Measurements from ENCODE around the gene ASB11.

ASB11 gene

DNA sequence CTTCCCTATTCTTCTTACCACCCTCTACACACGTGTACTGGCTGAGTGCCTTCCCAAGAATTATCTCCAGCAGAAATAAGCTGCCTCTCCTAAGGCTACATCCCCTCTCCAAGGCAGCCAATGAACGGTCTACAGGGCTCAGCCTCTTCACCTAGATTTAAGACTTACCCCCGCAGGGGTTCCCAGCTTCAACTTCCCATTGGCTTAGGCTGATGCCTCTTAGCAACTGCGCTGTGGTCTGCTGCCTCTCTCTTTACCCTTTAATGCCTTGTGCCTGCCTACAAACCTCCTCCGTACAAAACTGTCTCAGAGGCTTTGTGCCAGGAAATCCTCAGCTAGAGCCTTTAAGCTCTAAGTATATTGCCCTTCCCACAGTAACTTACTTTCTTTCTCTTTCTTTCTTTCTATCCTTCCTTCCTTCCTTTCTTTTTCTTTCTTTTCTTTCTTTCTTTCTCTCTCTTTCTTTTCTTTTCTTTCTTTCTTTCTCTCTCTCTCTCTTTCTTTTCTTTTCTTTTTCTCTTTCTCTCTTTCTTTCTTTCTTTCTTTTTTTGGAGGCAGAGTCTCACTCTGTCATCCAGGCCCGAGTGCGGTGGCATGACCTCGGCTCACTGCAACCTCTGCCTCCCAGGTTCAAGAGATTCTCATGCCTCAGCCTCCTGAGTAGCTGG is 35.0 kb upstream of the ASB11 start:
- no peak overlapping the region for H3K9ac ChIP-seq
- H3K27me3 ChIP-seq (ENCODE audit: insufficient read depth, low read depth): no peaks in the 10 kb centered on the region
- no peak overlapping the region for H3K4me2 ChIP-seq
- no peak overlapping the region for H3K4me3 ChIP-seq (IDR thresholded peaks at IDR 0.05; ENCODE audit: insufficient read depth, low read depth, low read length)
- TF ChIP-seq, protein P1, sequence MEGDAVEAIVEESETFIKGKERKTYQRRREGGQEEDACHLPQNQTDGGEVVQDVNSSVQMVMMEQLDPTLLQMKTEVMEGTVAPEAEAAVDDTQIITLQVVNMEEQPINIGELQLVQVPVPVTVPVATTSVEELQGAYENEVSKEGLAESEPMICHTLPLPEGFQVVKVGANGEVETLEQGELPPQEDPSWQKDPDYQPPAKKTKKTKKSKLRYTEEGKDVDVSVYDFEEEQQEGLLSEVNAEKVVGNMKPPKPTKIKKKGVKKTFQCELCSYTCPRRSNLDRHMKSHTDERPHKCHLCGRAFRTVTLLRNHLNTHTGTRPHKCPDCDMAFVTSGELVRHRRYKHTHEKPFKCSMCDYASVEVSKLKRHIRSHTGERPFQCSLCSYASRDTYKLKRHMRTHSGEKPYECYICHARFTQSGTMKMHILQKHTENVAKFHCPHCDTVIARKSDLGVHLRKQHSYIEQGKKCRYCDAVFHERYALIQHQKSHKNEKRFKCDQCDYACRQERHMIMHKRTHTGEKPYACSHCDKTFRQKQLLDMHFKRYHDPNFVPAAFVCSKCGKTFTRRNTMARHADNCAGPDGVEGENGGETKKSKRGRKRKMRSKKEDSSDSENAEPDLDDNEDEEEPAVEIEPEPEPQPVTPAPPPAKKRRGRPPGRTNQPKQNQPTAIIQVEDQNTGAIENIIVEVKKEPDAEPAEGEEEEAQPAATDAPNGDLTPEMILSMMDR (conservative IDR thresholded peaks at IDR 0.05; ENCODE audit: low read depth, low read length): no peak
- no peaks in the 10 kb centered on the region for H3K36me3 ChIP-seq (ENCODE audit: insufficient read depth)
- H3K4me1 ChIP-seq (ENCODE audit: low read depth, poor library complexity, severe bottlenecking): no peaks in the 10 kb centered on the region
- no peaks in the 10 kb centered on the region for H4K20me1 ChIP-seq (ENCODE audit: insufficient read depth)
- H3K79me2 ChIP-seq (ENCODE audit: insufficient read depth, low read depth): no peaks in the 10 kb centered on the region
- no peak overlapping the region for H3K27ac ChIP-seq
- no peak overlapping the region for H2AFZ ChIP-seq (ENCODE audit: low read depth)

DNA sequence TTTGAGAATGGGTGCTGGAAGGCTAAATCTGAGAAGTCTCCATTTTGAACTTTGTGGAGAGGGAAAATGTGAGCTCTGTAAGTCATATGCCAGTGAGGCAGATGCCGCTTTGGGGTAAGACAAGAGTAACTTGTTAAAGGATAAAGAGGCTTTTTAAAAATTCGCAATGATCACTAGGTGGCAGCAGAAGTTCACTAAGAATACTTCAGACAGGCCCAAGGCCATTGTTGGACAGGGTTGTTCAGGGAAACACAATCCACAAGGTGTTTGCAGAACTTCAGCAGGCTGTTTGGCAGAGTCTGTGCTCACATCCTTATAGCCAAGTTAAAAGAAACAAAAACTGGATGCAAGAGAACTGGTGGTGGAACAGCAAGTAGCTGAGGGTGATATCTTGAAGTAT is 33.6 kb upstream of the ASB11 start:
- Histone ChIP-seq H4K20me1 (ENCODE audit: insufficient read depth) (no peaks in the 10 kb centered on the region), H3K27ac (no peak overlapping the region), H3K4me3 (IDR thresholded peaks at IDR 0.05; ENCODE audit: insufficient read depth, low read depth, low read length) (no peak overlapping the region), H3K4me2 (no peak overlapping the region), H2AFZ (ENCODE audit: low read depth) (no peak overlapping the region), H3K9ac (no peak overlapping the region), H3K27me3 (ENCODE audit: insufficient read depth, low read depth) (no peaks in the 10 kb centered on the region), H3K79me2 (ENCODE audit: insufficient read depth, low read depth) (no peaks in the 10 kb centered on the region), H3K4me1 (ENCODE audit: low read depth, poor library complexity, severe bottlenecking) (no peaks in the 10 kb centered on the region), H3K36me3 (ENCODE audit: insufficient read depth) (no peaks in the 10 kb centered on the region)
- TF ChIP-seq, protein P1 (conservative IDR thresholded peaks at IDR 0.05; ENCODE audit: low read depth, low read length): peak; percentile 64

DNA sequence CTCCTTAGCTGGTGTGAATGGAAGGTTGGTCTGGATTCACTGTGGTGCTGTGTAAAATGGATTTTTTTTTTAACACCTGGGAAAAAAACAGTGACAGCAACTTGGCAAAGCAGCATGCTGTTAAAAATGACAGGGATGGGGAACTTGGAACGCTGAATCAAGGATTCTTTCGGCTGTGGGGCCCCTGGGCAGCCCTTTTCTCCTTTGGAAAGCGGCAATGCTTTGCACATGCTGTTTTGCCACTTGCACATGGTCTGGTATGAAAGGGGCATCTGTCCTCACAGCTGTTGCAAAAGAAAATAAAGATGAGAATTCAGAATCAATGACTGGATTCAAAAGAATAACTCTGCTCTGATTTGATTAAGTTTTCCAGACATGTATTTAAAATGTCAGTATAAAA is 30.5 kb upstream of the ASB11 start:
- Histone ChIP-seq H2AFZ (ENCODE audit: low read depth) (no peak overlapping the region), H3K27ac (no peak overlapping the region), H4K20me1 (ENCODE audit: insufficient read depth) (no peaks in the 10 kb centered on the region), H3K9ac (no peak overlapping the region), H3K27me3 (ENCODE audit: insufficient read depth, low read depth) (no peaks in the 10 kb centered on the region), H3K4me2 (no peak overlapping the region), H3K4me3 (IDR thresholded peaks at IDR 0.05; ENCODE audit: insufficient read depth, low read depth, low read length) (no peak overlapping the region), H3K79me2 (ENCODE audit: insufficient read depth, low read depth) (no peaks in the 10 kb centered on the region), H3K4me1 (ENCODE audit: low read depth, poor library complexity, severe bottlenecking) (no peaks in the 10 kb centered on the region), H3K36me3 (ENCODE audit: insufficient read depth) (no peaks in the 10 kb centered on the region)
- TF ChIP-seq, protein P1 (conservative IDR thresholded peaks at IDR 0.05; ENCODE audit: low read depth, low read length): no peak

DNA sequence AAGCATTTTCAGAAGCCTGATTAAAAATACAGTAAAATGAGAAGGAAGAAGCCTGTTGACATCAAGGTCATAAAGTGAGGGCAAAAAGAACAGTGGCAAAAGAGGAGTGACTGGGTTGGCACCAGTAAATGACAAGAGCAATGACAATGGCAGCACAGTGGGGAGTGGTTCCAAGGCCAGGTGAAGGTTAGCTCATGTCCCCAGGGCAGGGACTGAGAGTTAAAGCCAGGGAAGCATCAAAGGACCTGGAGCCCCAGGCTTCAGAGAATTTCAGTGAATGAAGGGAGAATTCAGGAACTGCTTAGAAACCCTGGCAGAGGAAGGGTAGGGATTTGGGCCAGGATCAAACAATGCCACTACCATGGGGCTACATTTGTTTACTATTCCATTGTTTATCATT is 28.7 kb upstream of the ASB11 start:
- Histone ChIP-seq H3K27me3 (ENCODE audit: insufficient read depth, low read depth) (no peaks in the 10 kb centered on the region), H3K36me3 (ENCODE audit: insufficient read depth) (no peaks in the 10 kb centered on the region)
- TF ChIP-seq, protein P1 (conservative IDR thresholded peaks at IDR 0.05; ENCODE audit: low read depth, low read length): no peak

More for the DNA sequence above, 28.7 kb upstream of the ASB11 start:
- Histone ChIP-seq H3K79me2 (ENCODE audit: insufficient read depth, low read depth) (no peaks in the 10 kb centered on the region), H3K4me2 (no peak overlapping the region), H3K4me1 (ENCODE audit: low read depth, poor library complexity, severe bottlenecking) (no peaks in the 10 kb centered on the region), H3K27ac (no peak overlapping the region), H3K9ac (no peak overlapping the region), H4K20me1 (ENCODE audit: insufficient read depth) (no peaks in the 10 kb centered on the region), H3K4me3 (IDR thresholded peaks at IDR 0.05; ENCODE audit: insufficient read depth, low read depth, low read length) (no peak overlapping the region), H2AFZ (ENCODE audit: low read depth) (no peak overlapping the region)
